ENCODE measurements around the gene COMMD2. TPM values are rescaled to one million over a fixed set of nuclear protein-coding genes. Genes with fewer than 3 reads are reported as not detected.

The COMMD2 gene
- total RNA-seq, 3 donors from 2014 or later (not counting 1 experiment from before 2014, with no cell fraction given): 39.9 to 42.9 (median 40.0) TPM

GRCh38 chr3:149800693-149801092 is 48.4 kb upstream of the COMMD2 start:
- H3K4me3 Mint-ChIP-seq: no peak overlapping the region
- ATAC-seq (no peak), DNase-seq (no peak)
- H3K9me3 ChIP-seq (ENCODE audit: control insufficient read depth, insufficient read depth, low read length): no peaks in the 10 kb centered on the region
- no peaks in the 10 kb centered on the region for H3K27me3 ChIP-seq (ENCODE audit: control insufficient read depth, insufficient read depth, low read length)
- no peak overlapping the region for H3K4me3 ChIP-seq (ENCODE audit: low read length)
- WGBS (ENCODE audit: insufficient coverage): 97% methylated on average over 6 of the region's 8 CpGs
- H3K27ac ChIP-seq (ENCODE audit: low read length): no peak overlapping the region
- no peaks in the 10 kb centered on the region for H3K4me1 ChIP-seq (ENCODE audit: control insufficient read depth, insufficient read depth, low read length)
- H3K27me3 Mint-ChIP-seq (ENCODE audit: low read depth in 2 of 2): peaks cover 18 to 31% of the 10 kb centered on the region in 2 donors
- H3K36me3 ChIP-seq (ENCODE audit: control insufficient read depth, insufficient read depth, low read length): no peaks in the 10 kb centered on the region
- H3K27ac Mint-ChIP-seq: no peak overlapping the region
- H3K4me1 Mint-ChIP-seq: no peaks in the 10 kb centered on the region
- no peaks in the 10 kb centered on the region for H3K36me3 Mint-ChIP-seq
- intact Hi-C loops (cut with micrococcal nuclease): no loop called here
- H3K9me3 Mint-ChIP-seq: no peaks in the 10 kb centered on the region
- no peak for TF ChIP-seq CTCF (IDR thresholded peaks at IDR 0.05)

- Mint-ChIP-seq H3K27me3 (ENCODE audit: low read depth in 2 of 2) (peaks cover 28 to 46% of the 10 kb centered on the region in 2 donors), H3K9me3 (no peaks in the 10 kb centered on the region), H3K4me3 (no peak overlapping the region), H3K4me1 (no peaks in the 10 kb centered on the region), H3K36me3 (no peaks in the 10 kb centered on the region), H3K27ac (no peak overlapping the region)
- Histone ChIP-seq H3K4me1 (ENCODE audit: control insufficient read depth, insufficient read depth, low read length) (no peaks in the 10 kb centered on the region), H3K9me3 (ENCODE audit: control insufficient read depth, insufficient read depth, low read length) (no peaks in the 10 kb centered on the region), H3K4me3 (ENCODE audit: low read length) (no peak overlapping the region), H3K27me3 (ENCODE audit: control insufficient read depth, insufficient read depth, low read length) (peaks cover 6% of the 10 kb centered on the region), H3K36me3 (ENCODE audit: control insufficient read depth, insufficient read depth, low read length) (no peaks in the 10 kb centered on the region), H3K27ac (ENCODE audit: low read length) (no peak overlapping the region)
- no peak for TF ChIP-seq CTCF (IDR thresholded peaks at IDR 0.05)
- intact Hi-C loops (cut with micrococcal nuclease): no loop called here
- WGBS (ENCODE audit: insufficient coverage): no CpG with 5 or more reads among the region's 1 CpG
- DNase-seq: no peak
- no peak for ATAC-seq
These were observed 43.7 kb upstream of the COMMD2 start for GRCh38 chr3:149796026-149796425.

GRCh38 chr3:149792452-149793270 is 40.4 kb upstream of the COMMD2 start, which contains the start of gene ANKUB1:
Gene ANKUB1, minus strand, starts transcription at chr3:149792554. Its CDS starts 188 bp downstream, at chr3:149792366.
- ATAC-seq: no peak
- Histone ChIP-seq H3K27me3 (ENCODE audit: control insufficient read depth, insufficient read depth, low read length) (peaks cover 6% of the 10 kb centered on the region), H3K4me3 (ENCODE audit: low read length) (no peak within 1 kb of the TSS), H3K9me3 (ENCODE audit: control insufficient read depth, insufficient read depth, low read length) (no peaks in the 10 kb centered on the region), H3K4me1 (ENCODE audit: control insufficient read depth, insufficient read depth, low read length) (no peaks in the 10 kb centered on the region), H3K36me3 (ENCODE audit: control insufficient read depth, insufficient read depth, low read length) (no peaks in the 10 kb centered on the region), H3K27ac (ENCODE audit: low read length) (no peak within 1 kb of the TSS)
- no peak within 1 kb of the TSS for H3K4me3 Mint-ChIP-seq
- H3K27ac Mint-ChIP-seq: no peak within 1 kb of the TSS
- intact Hi-C loops (cut with micrococcal nuclease): no loop called here
- no peaks in the 10 kb centered on the region for H3K4me1 Mint-ChIP-seq
- peaks cover 19 to 41% of the 10 kb centered on the region in 2 donors for H3K27me3 Mint-ChIP-seq (ENCODE audit: low read depth in 2 of 2)
- no peak for TF ChIP-seq CTCF (IDR thresholded peaks at IDR 0.05)
- no peaks in the 10 kb centered on the region for H3K9me3 Mint-ChIP-seq
- WGBS (ENCODE audit: insufficient coverage): 100% methylated on average over 2 of the region's 4 CpGs
- no peaks in the 10 kb centered on the region for H3K36me3 Mint-ChIP-seq
- no peak for DNase-seq
